ENCODE results near the gene SLC25A23.

DNA sequence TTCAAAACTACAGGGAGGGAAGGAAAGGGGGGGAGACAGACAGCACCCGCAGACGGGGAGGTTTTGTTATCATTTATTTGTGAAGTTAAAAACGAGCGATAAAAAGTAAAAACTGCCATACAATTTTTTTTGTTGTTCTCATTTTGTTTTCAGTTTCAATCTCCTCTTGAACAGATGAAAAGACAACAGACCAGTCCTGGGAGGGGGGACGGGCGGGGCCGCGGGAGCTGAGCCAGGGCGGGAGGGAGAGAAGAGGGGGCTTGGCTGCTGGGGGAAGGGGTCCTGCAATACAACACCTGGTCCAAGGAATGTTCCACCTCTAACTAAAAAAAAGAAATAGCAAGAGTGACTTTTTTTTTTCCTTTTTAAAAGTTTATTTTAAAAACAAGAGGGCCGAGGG is 46.3 kb downstream of the SLC25A23 start:
- TF ChIP-seq POLR2A (IDR thresholded peaks at IDR 0.05) = no peak
- TF ChIP-seq, protein P1, sequence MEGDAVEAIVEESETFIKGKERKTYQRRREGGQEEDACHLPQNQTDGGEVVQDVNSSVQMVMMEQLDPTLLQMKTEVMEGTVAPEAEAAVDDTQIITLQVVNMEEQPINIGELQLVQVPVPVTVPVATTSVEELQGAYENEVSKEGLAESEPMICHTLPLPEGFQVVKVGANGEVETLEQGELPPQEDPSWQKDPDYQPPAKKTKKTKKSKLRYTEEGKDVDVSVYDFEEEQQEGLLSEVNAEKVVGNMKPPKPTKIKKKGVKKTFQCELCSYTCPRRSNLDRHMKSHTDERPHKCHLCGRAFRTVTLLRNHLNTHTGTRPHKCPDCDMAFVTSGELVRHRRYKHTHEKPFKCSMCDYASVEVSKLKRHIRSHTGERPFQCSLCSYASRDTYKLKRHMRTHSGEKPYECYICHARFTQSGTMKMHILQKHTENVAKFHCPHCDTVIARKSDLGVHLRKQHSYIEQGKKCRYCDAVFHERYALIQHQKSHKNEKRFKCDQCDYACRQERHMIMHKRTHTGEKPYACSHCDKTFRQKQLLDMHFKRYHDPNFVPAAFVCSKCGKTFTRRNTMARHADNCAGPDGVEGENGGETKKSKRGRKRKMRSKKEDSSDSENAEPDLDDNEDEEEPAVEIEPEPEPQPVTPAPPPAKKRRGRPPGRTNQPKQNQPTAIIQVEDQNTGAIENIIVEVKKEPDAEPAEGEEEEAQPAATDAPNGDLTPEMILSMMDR (IDR thresholded peaks at IDR 0.05) = no peak
